Heart left ventricle (tissue), 16 donors: ENCODE results near the gene WDFY3. TPM values are rescaled to one million over a fixed set of nuclear protein-coding genes. Genes with fewer than 3 reads are reported as not detected.

Experiments
- ATAC-seq, 4 donors: fragments of 200-7000 bp; cut with Tn5 transposase; one replicate each; pipeline ENCODE4 v1.9.1; 2020 to 2022; ENCODE audit warnings: moderate library complexity in 4 of 4, mild to moderate bottlenecking in 3 of 4, moderate number of reproducible peaks in 1 of 4
- DNase-seq, 5 donors: peaks; one replicate each; pipeline ENCODE4 v3.0.0-alpha.2; 2020
- H3K27ac ChIP-seq, 12 donors: fragments of 200-600 bp; sonication (generic) in 4 of 12; one replicate each; pipeline versions ENCODE4 v1.5.0 to v1.8.0; 2016 to 2022; ENCODE audit warnings: mild to moderate bottlenecking in 2 of 12
- H3K27me3 ChIP-seq, 9 donors: fragments of 200-600 bp; sonication (generic) in 2 of 9; one replicate each; pipeline versions ENCODE4 v1.5.1 to v1.8.0; 2016 to 2022; ENCODE audit warnings: mild to moderate bottlenecking in 3 of 9
- H3K36me3 ChIP-seq, 9 donors: fragments of 200-600 bp; sonication (generic) in 2 of 9; one replicate each; pipeline versions ENCODE4 v1.5.0 to v1.8.0; 2018 to 2022; ENCODE audit warnings: mild to moderate bottlenecking in 2 of 9
- H3K4me1 ChIP-seq, 12 donors: fragments of 200-600 bp; sonication (generic) in 4 of 12; one replicate each; pipeline versions ENCODE4 v1.5.0 to v1.8.0; 2016 to 2022; ENCODE audit warnings: mild to moderate bottlenecking in 3 of 12
- H3K4me3 ChIP-seq, 12 donors: fragments of 200-600 bp; sonication (generic) in 4 of 12; one replicate each; pipeline versions ENCODE4 v1.5.0 to v1.8.0; 2017 to 2022; ENCODE audit warnings: mild to moderate bottlenecking in 9 of 12, moderate library complexity in 4 of 12
- H3K9me3 ChIP-seq, 12 donors: fragments of 200-600 bp; sonication (generic) in 4 of 12; one replicate each; pipeline versions ENCODE4 v1.5.0 to v1.8.0; 2016 to 2022; ENCODE audit warnings: mild to moderate bottlenecking in 1 of 12
- POLR2A ChIP-seq, 2 donors: fragments of 450-650 bp; IDR thresholded peaks; one replicate each; pipeline ENCODE4 v1.6.1; 2017; ENCODE audit warnings: antibody characterized with exemption in 2 of 2, mild to moderate bottlenecking in 2 of 2, moderate library complexity in 2 of 2
- WGBS, 4 donors: extraction: QIAGEN DNeasy Blood & Tissue Kit in 2 of 4; methylation state at CpG; one replicate each; pipeline versions ENCODE4 v1.1.5 to v1.1.7; 2013 to 2018; 5-methylcytosine and 5-hydroxymethylcytosine counted together
- intact Hi-C, 10 donors: fragments of 100-400 bp; cut with DNase I; formaldehyde crosslinking; loops; one replicate each; pipeline versions ENCODE4 v1.11.1 to v1.14.2; 2022
- polyA plus RNA-seq, 2 donors: library from polyadenylated mRNA; stranded (reverse); fragments of 200-250 nt; gene quantifications; one replicate each; pipeline ENCODE4 v1.2.3, GENCODE V29; 2013
- total RNA-seq, 9 donors: library from RNA; depleted of rRNA in 2 of 9; stranded (reverse); fragments of >200 nt in 2 of 9; fragmentation: NEBNext Ultra II Directional in 3 of 9; extraction: Animal tissue kit (Norgen Biotek cat#: 25700) in 3 of 9; gene quantifications; one replicate each; pipeline versions ENCODE4 v1.1.0 to v1.2.4, GENCODE V29; 2016 to 2023
- TF ChIP-seq, protein P1 (sequence below), 12 donors: fragments of 200-600 bp; sonication (generic) in 4 of 12; IDR thresholded peaks; one replicate each; pipeline versions ENCODE4 v1.5.0 to v1.8.0; 2018 to 2022; ENCODE audit warnings: antibody characterized with exemption in 12 of 12, mild to moderate bottlenecking in 5 of 12
- donor health status: ischemic (EF 13 %, LVEDD 7.1; RV severe dilation, severe dysfunction).
- donor health status: healthy with polysubstance abuse.
- donor health status: DM: no; HTN: yes; CAD: no.
- donor health status: DM: no; HTN: no; CAD: no.
- donor health status: ischemic (EF 25% LVEDD 6.9; RV normal size, moderate dysfunction).
- donor health status: ischemic (EF 25% LVEDD 5.7; RV mildly dilated, moderate dysfunction).
- donor health status: healthy.
- donor health status: DM: yes; HTN: yes; CAD: no.
- donor health status: ischemic (EF 35%, LVEDD 5.7; RV mildly dilated, moderate dysfunction).
- donor health status: nonischemic (EF 11% LVEDD 7.7; RV severe dilation, severe dysfunction).
- donor health status: DM: yes; HTN: yes; CAD: no.
- donor health status: PGD.
- donor health status: ischemic (EF 29% LVEDD 5.4; RV normal size, mild dysfunction).
- donor health status: nonischemic (EF 23%, LVEDD 6.1; RV moderate dilation, normal function).

WDFY3 gene
- total and polyA plus RNA-seq, 11 donors = 5.0 to 103 (median 40.4) TPM

DNA sequence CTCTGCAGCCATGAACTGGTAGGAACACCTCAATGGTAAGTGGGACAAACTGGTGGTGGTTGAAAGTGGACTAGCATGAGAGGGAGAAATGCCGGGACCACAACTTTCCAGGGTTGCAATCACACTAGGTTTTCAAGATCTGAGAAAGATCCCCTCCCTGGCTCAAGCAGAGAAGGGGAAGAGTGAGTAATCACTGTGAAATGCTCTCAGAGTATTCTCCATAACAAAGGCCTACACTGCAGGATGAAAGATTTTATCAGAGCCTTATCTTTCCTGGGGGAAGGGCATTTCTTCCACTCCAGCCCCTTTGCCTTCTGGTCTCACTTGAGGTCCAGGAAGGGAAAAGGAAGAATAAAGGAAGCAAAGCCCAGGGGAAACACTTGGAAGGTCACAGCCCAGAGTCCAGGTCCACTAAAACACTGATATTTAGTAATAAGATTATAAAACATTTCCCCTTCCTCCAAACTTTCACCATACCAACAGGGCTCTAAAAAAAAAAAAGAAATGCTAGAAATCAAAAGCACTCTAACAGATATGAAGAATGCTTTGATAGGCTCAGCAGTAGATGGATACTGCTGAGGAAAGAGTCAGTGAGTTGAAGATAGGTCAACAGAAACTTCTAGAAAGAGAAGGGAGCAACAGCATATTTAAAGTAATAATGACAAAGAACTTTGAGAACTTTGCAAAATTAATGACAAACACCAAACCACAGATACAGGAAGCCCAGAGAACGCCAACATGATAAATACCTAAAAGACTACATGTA lies 95.9 kb downstream of the WDFY3 start:
- Histone ChIP-seq H3K4me3 (no peak overlapping the region), H3K4me1 (peaks cover 0 to 9% (median 0%) of the 10 kb centered on the region in 12 donors), H3K27ac (no peak overlapping the region), H3K27me3 (no peaks in the 10 kb centered on the region), H3K9me3 (peaks cover 0 to 4% (median 0%) of the 10 kb centered on the region in 12 donors), H3K36me3 (no peaks in the 10 kb centered on the region)
- intact Hi-C loops = no loop called here
- 81 to 92% (median 85%) methylated on average over 2 of the region's 2 CpGs for WGBS, 4 donors
- peak in 1 of 4 donors; percentile 51 for ATAC-seq
- no peak for DNase-seq
- no peak for TF ChIP-seq POLR2A (IDR thresholded peaks at IDR 0.05)
- TF ChIP-seq, protein P1, sequence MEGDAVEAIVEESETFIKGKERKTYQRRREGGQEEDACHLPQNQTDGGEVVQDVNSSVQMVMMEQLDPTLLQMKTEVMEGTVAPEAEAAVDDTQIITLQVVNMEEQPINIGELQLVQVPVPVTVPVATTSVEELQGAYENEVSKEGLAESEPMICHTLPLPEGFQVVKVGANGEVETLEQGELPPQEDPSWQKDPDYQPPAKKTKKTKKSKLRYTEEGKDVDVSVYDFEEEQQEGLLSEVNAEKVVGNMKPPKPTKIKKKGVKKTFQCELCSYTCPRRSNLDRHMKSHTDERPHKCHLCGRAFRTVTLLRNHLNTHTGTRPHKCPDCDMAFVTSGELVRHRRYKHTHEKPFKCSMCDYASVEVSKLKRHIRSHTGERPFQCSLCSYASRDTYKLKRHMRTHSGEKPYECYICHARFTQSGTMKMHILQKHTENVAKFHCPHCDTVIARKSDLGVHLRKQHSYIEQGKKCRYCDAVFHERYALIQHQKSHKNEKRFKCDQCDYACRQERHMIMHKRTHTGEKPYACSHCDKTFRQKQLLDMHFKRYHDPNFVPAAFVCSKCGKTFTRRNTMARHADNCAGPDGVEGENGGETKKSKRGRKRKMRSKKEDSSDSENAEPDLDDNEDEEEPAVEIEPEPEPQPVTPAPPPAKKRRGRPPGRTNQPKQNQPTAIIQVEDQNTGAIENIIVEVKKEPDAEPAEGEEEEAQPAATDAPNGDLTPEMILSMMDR (IDR thresholded peaks at IDR 0.05) = no peak

DNA sequence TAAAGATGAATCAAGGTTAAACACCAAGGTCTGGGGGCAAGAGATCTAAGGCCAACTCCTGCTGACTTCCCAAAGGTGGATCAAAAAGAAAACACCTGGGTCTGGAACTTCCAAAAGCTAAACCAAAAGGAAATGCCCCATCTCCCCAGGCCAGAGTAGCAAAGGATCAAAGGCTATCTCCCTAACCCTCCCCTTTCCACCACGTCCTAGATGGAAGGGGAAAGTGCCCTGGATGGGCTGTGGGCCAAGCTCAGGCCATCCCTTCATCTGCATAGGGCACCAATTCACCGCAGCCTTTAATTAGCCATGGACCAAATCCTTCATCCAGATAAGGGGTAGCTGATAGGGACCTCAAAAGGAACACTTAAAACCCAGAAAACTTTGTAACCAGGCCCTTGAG lies 100.2 kb downstream of the WDFY3 start:
- Histone ChIP-seq H3K36me3 (no peaks in the 10 kb centered on the region), H3K9me3 (peaks cover 0 to 4% (median 0%) of the 10 kb centered on the region in 12 donors), H3K27me3 (no peaks in the 10 kb centered on the region), H3K27ac (no peak overlapping the region), H3K4me3 (no peak overlapping the region), H3K4me1 (peaks cover 0 to 7% (median 0%) of the 10 kb centered on the region in 12 donors)
- no peak for DNase-seq
- WGBS, 4 donors = 55 to 75% (median 60%) methylated on average over 2 of the region's 2 CpGs
- ATAC-seq = no peak
- intact Hi-C loops = no loop called here
- TF ChIP-seq POLR2A (IDR thresholded peaks at IDR 0.05) = no peak
- TF ChIP-seq, protein P1 (IDR thresholded peaks at IDR 0.05) = no peak

DNA sequence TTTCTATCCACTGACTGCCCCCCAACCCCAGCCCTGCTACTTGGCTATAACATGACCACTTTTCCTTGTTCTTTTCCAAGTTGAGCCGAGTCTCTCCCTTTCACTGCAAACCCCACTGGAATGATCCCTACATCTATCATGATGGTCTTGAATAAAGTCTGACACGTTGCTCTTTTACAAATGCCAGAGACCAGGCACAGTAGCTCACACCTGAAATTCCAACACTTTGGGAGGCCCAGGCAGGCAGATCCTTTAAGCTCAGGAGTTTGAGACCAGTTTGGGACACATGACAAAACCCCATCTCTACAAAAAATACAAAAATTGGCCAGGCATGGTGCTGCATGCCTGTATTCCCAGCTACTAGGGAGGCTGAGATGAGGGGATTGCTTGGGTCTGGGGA lies 100.9 kb downstream of the WDFY3 start:
- WGBS, 4 donors = 80 to 88% (median 84%) methylated on average over 2 of the region's 2 CpGs
- ATAC-seq (no peak), DNase-seq (no peak)
- Histone ChIP-seq H3K27ac (no peak overlapping the region), H3K9me3 (no peaks in the 10 kb centered on the region), H3K4me1 (peaks cover 0 to 7% (median 0%) of the 10 kb centered on the region in 12 donors), H3K36me3 (peaks cover 0 to under 1% (median 0%) of the 10 kb centered on the region in 9 donors), H3K27me3 (no peaks in the 10 kb centered on the region), H3K4me3 (no peak overlapping the region)
- no peak for TF ChIP-seq POLR2A (IDR thresholded peaks at IDR 0.05)
- TF ChIP-seq, protein P1 (IDR thresholded peaks at IDR 0.05) = no peak
- intact Hi-C loops = no loop called here

DNA sequence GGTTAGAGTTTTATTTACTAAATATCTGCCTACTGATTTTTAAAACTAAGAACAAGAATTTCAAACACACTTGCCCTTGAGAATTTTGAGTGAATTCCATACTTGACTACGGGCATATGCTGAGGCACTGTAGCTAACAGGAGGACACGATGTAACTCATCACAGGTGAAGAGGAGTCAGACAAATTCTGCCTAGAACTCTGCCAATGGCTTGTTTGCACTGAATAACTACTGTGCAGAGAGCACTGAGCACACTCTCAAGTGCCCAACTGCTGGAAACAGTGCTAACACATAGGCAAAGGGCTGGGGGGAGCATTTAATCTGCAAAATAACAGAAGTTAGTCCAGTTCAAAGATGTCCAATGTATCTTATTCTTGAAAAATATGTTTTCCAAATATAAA lies 104.4 kb downstream of the WDFY3 start:
- WGBS, 4 donors = 86 to 92% (median 88%) methylated on average over 2 of the region's 2 CpGs
- Histone ChIP-seq H3K4me3 (no peak overlapping the region), H3K27me3 (no peaks in the 10 kb centered on the region), H3K36me3 (peaks cover 0 to 23% (median 18%) of the 10 kb centered on the region in 9 donors), H3K4me1 (peaks cover 0 to 15% (median 2%) of the 10 kb centered on the region in 12 donors), H3K27ac (no peak overlapping the region), H3K9me3 (no peaks in the 10 kb centered on the region)
- intact Hi-C loops = no loop called here
- ATAC-seq (no peak), DNase-seq (no peak)
- TF ChIP-seq, protein P1 (IDR thresholded peaks at IDR 0.05) = no peak
- TF ChIP-seq POLR2A (IDR thresholded peaks at IDR 0.05) = no peak
